Activated CD8-positive, alpha-beta memory T cell treated with anti-CD3 and anti-CD28 coated beads for 1 hour (primary cell): ENCODE results near the gene VASP.

ENCODE experiments used
- DNase-seq, 2 donors: peaks; one replicate each; pipeline ENCODE4 v3.0.0-alpha.2; 2020; ENCODE audit warnings: low read depth in 1 of 2; ENCODE audit errors: extremely low read depth in 1 of 2

Gene VASP

GRCh38 chr19:45547965-45548609 is 40.8 kb downstream of the VASP start:
- no peak for DNase-seq

GRCh38 chr19:45553464-45553863 is 46.2 kb downstream of the VASP start:
- DNase-seq: no peak

- DNase-seq: no peak
Measured at GRCh38 chr19:45554481-45554880, 47.2 kb downstream of the VASP start.

GRCh38 chr19:45556835-45557234 is 49.6 kb downstream of the VASP start:
- DNase-seq: no peak

GRCh38 chr19:45558399-45558878 is 51.2 kb downstream of the VASP start:
- DNase-seq: peak; percentile 31 to 32

GRCh38 chr19:45560038-45560437 is 52.8 kb downstream of the VASP start:
- DNase-seq: no peak

- no peak for DNase-seq
Measured at GRCh38 chr19:45560686-45561085, 53.4 kb downstream of the VASP start.

GRCh38 chr19:45564131-45564780 is 57.0 kb downstream of the VASP start:
- no peak for DNase-seq

GRCh38 chr19:45567609-45568008 is 60.3 kb downstream of the VASP start:
- no peak for DNase-seq

- DNase-seq: no peak
Measured at GRCh38 chr19:45568732-45569131, 61.5 kb downstream of the VASP start.

- DNase-seq: peak; percentile 19 to 40
Measured at GRCh38 chr19:45569619-45570421, 62.5 kb downstream of the VASP start.

- no peak for DNase-seq
Measured at GRCh38 chr19:45571457-45572220, 64.4 kb downstream of the VASP start.

- DNase-seq: no peak
Measured at GRCh38 chr19:45574526-45574925, 67.2 kb downstream of the VASP start.

- DNase-seq: no peak
Measured at GRCh38 chr19:45575216-45575615, 67.9 kb downstream of the VASP start.
